IPS-NIHi11 (cell line): Measurements from ENCODE around the gene FAM53B.

Source experiments
- DNase-seq: peaks from one replicate; pipeline ENCODE4 v3.0.0; 2012; ENCODE audit warnings: mixed read lengths, low spot score

FAM53B gene

GRCh38 chr10:124696446-124697392 is 47.5 kb downstream of the FAM53B start:
- DNase-seq: no peak

DNA sequence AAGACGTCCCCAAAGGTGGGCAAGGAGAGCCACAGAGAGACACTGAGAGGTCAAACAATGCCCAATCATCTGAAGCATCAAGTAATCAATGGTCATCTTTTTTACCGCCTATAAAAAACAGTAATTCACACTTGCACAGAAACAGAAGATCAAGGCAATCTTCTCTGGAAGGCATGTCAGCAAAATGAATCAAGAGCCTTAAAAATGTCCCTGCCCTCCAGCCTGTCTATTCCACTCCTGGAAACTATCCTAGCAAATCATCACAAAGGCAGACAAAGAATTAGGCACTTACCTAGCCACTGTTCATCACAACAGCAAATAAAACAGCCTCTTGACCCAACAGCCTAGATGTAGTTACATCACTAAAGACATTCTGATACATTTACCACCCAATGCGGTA is 48.9 kb downstream of the FAM53B start:
- DNase-seq: no peak

- DNase-seq: no peak
These were observed 49.5 kb downstream of the FAM53B start for GRCh38 chr10:124694481-124695220.

- no peak for DNase-seq
These were observed 50.3 kb downstream of the FAM53B start for GRCh38 chr10:124693801-124694416.

GRCh38 chr10:124693396-124693795 is 50.8 kb downstream of the FAM53B start:
- DNase-seq: peak; percentile 70

GRCh38 chr10:124692100-124692446 is 52.1 kb downstream of the FAM53B start:
- no peak for DNase-seq

DNA sequence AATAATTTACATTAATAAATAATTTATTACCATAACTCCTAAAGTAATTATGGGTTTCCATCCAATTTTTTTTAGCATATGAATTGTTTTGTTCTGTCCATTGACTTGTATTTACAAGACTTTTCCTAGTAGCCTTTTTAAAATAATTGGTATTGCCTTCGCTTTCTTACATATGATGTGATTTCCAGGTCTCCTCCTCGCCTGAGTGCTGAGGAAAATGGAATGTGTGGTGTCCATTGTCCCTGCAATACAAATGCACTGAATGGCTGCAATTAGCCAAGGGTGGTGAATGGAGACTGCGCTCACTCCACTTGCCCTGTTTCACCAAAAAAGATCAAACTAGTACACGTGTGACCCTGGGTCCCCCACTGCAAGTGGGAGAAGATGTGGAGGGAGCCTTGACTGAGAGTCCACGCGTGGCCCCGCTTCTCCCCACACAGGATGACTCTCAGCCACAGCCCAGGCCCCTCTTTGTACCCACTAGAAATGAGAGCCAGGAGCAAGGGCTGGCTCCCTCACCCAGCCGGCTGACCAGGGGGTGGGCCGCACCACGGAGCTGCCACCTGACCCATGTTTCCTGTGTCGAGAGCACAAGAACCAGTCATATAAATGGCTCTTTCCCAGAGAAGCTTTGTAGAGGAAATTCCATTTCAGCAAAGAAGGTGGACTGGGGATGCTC is 52.6 kb downstream of the FAM53B start:
- no peak for DNase-seq

GRCh38 chr10:124691002-124691401 is 53.2 kb downstream of the FAM53B start:
- DNase-seq: no peak

GRCh38 chr10:124689911-124690498 is 54.2 kb downstream of the FAM53B start:
- no peak for DNase-seq

DNA sequence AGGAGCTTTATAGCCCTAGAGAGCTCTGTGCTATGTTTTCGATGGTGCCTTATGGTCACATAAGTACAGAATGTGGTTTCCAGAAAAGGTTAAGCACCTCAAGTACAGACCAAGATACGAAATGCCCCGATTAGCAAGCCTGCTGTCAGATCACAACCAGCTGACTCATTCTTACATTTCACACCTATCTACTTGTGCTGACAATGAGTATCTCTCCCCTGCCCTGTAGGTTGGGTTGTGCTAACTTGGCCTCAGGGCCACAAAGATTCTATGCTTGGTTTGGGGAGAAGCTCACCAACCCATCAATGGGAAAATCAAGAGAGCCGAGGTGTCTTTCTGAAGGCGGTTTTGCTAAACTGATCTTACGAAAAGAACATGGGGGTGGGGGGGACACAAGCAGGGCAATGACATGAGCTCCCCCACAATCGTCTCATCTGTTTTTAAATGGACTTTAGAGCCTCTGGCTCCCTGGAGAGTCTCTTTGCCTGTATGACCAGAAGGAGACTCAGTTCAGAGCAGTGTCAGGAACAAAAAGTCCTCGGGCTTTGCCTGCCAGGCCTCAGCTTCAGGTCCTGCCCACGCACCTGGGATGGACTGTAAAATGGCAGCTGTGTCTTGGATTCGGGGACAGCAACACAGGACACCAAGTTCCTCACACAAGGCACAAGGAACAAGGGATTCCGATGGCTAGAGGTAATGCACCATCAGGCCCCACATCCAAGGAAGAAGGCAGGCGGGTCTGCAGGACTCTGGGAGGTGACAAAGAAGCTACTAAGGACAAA is 55.1 kb downstream of the FAM53B start:
- no peak for DNase-seq

- no peak for DNase-seq
These were observed 55.8 kb downstream of the FAM53B start for GRCh38 chr10:124688386-124688785.

GRCh38 chr10:124686707-124687376 is 57.3 kb downstream of the FAM53B start:
- DNase-seq: no peak

GRCh38 chr10:124685261-124685660 is 58.9 kb downstream of the FAM53B start:
- DNase-seq: no peak

GRCh38 chr10:124683814-124684213 is 60.4 kb downstream of the FAM53B start:
- no peak for DNase-seq

- no peak for DNase-seq
These were observed 62.3 kb downstream of the FAM53B start for GRCh38 chr10:124681626-124682552.

GRCh38 chr10:124681091-124681490 is 63.1 kb downstream of the FAM53B start:
- no peak for DNase-seq

GRCh38 chr10:124680675-124681074 is 63.5 kb downstream of the FAM53B start:
- DNase-seq: no peak

DNA sequence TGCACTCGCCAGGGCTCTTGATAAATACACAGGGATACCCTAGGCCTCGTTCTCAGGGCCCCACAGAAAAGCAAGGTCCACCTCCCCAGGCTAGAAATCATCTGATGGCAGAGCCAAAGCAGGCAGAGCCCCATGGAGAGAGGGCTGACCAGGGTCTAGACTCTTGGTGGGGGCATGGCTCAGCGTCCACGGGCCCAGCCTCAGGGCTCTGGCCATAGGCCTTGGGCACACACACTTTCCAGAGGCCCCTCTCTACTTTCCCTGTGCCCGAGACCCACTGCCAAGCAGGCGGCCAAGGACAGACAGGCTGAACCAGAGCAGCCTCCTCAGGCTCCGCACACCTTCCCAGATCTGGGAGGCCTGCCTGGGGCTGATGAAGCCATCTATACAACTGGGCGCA is 64.8 kb downstream of the FAM53B start:
- DNase-seq: no peak

DNA sequence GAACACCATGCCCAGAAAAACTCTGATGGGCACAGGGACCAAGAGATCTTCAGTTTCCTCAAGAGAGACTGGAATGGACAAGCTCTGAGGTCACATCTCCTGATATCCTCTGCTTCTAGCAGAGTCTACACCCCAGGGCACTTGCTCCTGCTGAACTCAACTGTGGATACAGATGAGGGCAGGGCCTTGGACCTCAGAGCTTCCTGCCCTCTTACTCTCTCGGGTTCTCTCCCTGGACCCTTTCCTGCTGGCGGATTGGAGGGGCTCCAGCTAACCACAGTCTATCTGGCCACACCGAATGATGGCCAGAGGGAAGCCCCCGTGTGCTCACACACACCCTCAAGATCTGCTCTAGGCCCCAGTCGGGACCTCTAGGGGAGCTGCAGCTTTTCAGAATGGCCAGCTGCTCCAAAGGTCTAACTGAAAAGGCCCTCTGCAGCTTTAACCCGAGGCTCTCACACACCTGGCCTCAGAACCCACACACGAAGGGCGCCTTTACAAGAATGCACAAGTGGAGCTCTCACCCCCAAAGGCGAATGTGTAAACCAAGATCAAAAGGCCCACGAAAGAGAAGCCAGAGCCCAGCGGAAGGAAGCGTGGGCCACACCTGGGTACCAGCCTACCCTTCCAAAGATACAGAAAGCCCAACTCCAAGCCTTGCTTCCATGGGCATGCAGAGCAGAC is 65.5 kb downstream of the FAM53B start:
- DNase-seq: no peak
